22Rv1 (cell line): ENCODE results near the gene HOXC12.

Source experiments
- CTCF ChIP-seq: fragments of 450-650 bp; IDR thresholded peaks from 2 replicates; pipeline ENCODE4 v1.5.1; 2017; ENCODE audit warnings: mild to moderate bottlenecking
- ZFX ChIP-seq: fragments of 450-650 bp; IDR thresholded peaks from 2 replicates; pipeline ENCODE4 v1.6.1; 2017; ENCODE audit warnings: antibody characterized with exemption, borderline replicate concordance

GRCh38 chr12:53966385-53967133, 11.9 kb downstream of the HOXC12 start:
- no peak for TF ChIP-seq CTCF
- TF ChIP-seq ZFX = no peak
